Activated B cell treated with CpG ODN at 0.5 μM for 24 hours (primary cell): ENCODE results near the gene NBEAL1. TPM values are rescaled to one million over a fixed set of nuclear protein-coding genes. Genes with fewer than 3 reads are reported as not detected.
"Not testable (repeated sequence)": the region's sequence is repeated elsewhere in the genome, so short reads cannot be mapped to it uniquely, and the experiment has no call there.

Experiments used
- ATAC-seq: fragments of 200-7000 bp; cut with Tn5 transposase; one replicate; pipeline ENCODE4 v1.10.0; 2021; ENCODE audit warnings: low read depth, mild to moderate bottlenecking, moderate library complexity
- CTCF ChIA-PET: fragments of 350-600 bp; sonication (Branson Sonifier 250); formaldehyde crosslinking; loops from one replicate; lab custom pipeline; 2021; ENCODE audit warnings: antibody characterized with exemption; lab: Charles Lee
- POLR2A ChIA-PET: fragments of 350-600 bp; sonication (Branson Sonifier 250); formaldehyde crosslinking; loops from one replicate; lab custom pipeline; 2021; ENCODE audit warnings: antibody characterized with exemption; lab: Charles Lee
- DNase-seq: peaks from one replicate; pipeline ENCODE4 v3.0.0; 2022
- H3K27ac Mint-ChIP-seq: one replicate; pipeline ENCODE4 v1.8.0; 2020; ENCODE audit warnings: mixed read lengths
- H3K27me3 Mint-ChIP-seq: one replicate; pipeline ENCODE4 v1.8.0; 2021; ENCODE audit warnings: mixed read lengths
- H3K36me3 Mint-ChIP-seq: one replicate; pipeline ENCODE4 v1.8.0; 2021; ENCODE audit warnings: low read depth, mixed read lengths
- H3K4me1 Mint-ChIP-seq: one replicate; pipeline ENCODE4 v1.8.0; 2021; ENCODE audit warnings: mixed read lengths
- H3K4me3 Mint-ChIP-seq: one replicate; pipeline ENCODE4 v1.8.0; 2020; ENCODE audit warnings: mild to moderate bottlenecking, mixed read lengths
- H3K9me3 Mint-ChIP-seq: one replicate; pipeline ENCODE4 v1.8.0; 2020; ENCODE audit warnings: mixed read lengths
- intact Hi-C: fragments of 100-400 bp; cut with micrococcal nuclease; formaldehyde crosslinking; loops from one replicate; pipeline ENCODE4 v1.15.1; 2024
- total RNA-seq: library from RNA; stranded (reverse); gene quantifications from 2 replicates; pipeline ENCODE4 v1.2.3, GENCODE V29; 2022
- TF ChIP-seq, protein P1 (sequence below): fragments of 200-600 bp; IDR thresholded peaks from one replicate; pipeline ENCODE4 v1.8.0; 2022; ENCODE audit warnings: antibody characterized with exemption, mild to moderate bottlenecking

NBEAL1 gene
- total RNA-seq, 1 donor from 2014 or later, result 8.9 TPM

DNA sequence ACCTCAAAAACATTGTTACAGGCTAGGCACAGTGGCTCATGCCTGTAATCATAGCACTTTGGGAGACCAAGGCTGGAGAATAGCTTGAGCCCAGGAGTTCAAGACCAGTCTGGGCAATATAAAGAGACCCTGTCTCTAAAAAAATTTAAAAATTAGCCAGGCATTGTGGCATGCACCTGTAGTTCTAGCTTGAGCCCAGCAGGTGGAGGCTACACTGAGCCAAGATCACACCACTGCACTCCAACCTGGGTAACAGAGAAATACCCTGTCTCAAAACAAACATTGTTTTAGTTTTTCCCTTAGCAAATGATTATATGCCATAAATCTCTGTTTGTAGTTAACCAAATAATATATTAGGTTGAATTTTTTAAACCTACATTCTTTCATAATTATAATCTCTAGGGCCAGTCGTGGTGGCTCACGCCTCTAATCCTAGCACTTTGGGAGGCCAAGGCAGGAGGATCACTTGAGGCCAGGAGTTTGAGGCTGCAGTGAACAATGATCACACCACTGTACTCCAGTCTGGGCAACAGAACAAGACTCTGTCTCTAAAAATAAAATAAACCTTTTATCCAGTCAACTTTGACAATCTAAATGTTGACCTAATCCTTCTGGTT, 210.9 kb downstream of the NBEAL1 start:
- ATAC-seq, result peak; percentile 78
- no peak for DNase-seq
- no peaks in the 10 kb centered on the region for H3K4me1 Mint-ChIP-seq
- no peaks in the 10 kb centered on the region for H3K36me3 Mint-ChIP-seq
- no peaks in the 10 kb centered on the region for H3K27me3 Mint-ChIP-seq
- ChIA-PET CTCF (interaction anchor here (1.2 to 2.5 kb wide), 8 partner anchors 9 to 684 kb away, joined by 3 to 13 read pairs (median 6); no protein-coding TSS in a partner anchor), POLR2A (interaction anchor here (2.5 kb wide), 1 partner anchor 13 kb away, joined by 11 read pairs; the partner anchor contains the start of gene CYP20A1)
- H3K27ac Mint-ChIP-seq, result no peak overlapping the region
- no peak overlapping the region for H3K4me3 Mint-ChIP-seq
- no peaks in the 10 kb centered on the region for H3K9me3 Mint-ChIP-seq
- intact Hi-C loops, result loop anchor here (1.0 to 2.0 kb wide), 4 partner anchors 14 to 683 kb away; partner anchors contain the start of gene CYP20A1
- TF ChIP-seq, protein P1, sequence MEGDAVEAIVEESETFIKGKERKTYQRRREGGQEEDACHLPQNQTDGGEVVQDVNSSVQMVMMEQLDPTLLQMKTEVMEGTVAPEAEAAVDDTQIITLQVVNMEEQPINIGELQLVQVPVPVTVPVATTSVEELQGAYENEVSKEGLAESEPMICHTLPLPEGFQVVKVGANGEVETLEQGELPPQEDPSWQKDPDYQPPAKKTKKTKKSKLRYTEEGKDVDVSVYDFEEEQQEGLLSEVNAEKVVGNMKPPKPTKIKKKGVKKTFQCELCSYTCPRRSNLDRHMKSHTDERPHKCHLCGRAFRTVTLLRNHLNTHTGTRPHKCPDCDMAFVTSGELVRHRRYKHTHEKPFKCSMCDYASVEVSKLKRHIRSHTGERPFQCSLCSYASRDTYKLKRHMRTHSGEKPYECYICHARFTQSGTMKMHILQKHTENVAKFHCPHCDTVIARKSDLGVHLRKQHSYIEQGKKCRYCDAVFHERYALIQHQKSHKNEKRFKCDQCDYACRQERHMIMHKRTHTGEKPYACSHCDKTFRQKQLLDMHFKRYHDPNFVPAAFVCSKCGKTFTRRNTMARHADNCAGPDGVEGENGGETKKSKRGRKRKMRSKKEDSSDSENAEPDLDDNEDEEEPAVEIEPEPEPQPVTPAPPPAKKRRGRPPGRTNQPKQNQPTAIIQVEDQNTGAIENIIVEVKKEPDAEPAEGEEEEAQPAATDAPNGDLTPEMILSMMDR, result peak; percentile 65

DNA sequence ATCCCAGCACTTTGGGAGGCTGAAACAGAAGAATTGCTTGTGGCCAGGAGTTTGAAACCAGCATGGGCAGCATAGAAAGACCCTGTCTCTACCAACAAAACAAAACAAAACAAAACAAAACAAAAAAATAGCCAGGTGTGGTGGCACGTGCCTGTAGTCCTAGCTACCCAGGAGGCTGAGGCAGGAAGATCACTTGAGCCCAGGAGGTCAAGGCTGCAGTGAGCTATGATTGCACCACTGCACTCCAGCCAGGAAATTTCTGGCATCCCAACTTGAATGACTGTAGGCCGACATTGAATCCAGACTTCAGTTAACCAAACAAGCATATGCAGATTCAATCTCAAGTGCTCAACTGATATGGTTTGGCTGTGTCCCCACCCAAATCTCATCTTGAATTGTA, 215.0 kb downstream of the NBEAL1 start:
- DNase-seq, H3K4me3 Mint-ChIP-seq, CTCF ChIA-PET, H3K27me3 Mint-ChIP-seq, ATAC-seq, H3K4me1 Mint-ChIP-seq, H3K9me3 Mint-ChIP-seq, H3K36me3 Mint-ChIP-seq, H3K27ac Mint-ChIP-seq: not testable (repeated sequence)
- POLR2A ChIA-PET, result interaction anchor here (0.5 kb wide), 1 partner anchor 49 kb away, joined by 3 read pairs; no protein-coding TSS in a partner anchor
- intact Hi-C loops, result loop anchor here (10.0 kb wide), 2 partner anchors 655 to 995 kb away; partner anchors contain the start of gene SUMO1

DNA sequence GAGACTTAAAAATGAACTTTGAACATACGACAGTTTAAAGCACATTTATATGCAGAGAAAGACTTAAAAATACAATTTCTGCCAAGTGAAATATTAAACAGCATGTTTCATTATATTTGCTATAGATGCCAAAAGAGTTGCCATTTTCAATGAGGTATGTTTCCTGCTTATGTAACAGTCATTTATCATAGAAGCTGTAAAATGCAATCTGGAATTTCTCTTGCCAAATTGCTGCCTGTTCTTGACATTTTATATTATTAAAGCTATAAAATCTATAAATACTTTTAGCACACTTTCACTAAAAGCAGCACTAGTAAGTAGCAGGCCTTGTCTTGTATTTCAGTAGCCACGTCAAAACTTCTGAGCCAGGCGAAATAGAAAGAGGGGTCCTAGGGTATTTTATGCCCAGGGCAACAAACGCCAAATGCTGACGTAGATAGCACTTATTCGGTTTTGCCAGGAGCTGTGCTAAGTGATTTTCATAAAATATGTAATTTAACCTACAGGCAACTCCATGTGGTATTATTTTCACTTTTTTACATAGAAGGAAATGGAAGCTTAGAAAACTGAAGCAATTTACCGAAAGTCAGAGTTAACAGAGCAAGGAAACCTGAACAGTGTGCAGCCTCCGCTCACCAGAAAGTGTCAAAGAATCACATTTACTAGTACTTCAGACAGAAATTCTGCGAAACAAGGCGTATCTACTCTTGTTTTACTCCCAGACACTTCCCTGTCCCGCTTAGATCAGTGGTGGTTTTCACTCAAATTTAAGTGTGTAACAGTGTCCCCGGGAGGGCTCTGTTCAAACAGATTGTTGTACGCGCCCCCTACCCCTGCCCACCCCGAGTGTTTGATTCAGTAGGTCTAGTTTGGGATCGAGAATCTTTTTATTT, 222.9 kb downstream of the NBEAL1 start:
- H3K9me3 Mint-ChIP-seq, result no peaks in the 10 kb centered on the region
- no peak for DNase-seq
- POLR2A ChIA-PET, result interaction anchor here (0.6 to 2.2 kb wide), 7 partner anchors 12 to 1978 kb away, joined by 4 to 20 read pairs (median 8); partner anchors contain the start of genes CARF, NBEAL1 and WDR12

DNA sequence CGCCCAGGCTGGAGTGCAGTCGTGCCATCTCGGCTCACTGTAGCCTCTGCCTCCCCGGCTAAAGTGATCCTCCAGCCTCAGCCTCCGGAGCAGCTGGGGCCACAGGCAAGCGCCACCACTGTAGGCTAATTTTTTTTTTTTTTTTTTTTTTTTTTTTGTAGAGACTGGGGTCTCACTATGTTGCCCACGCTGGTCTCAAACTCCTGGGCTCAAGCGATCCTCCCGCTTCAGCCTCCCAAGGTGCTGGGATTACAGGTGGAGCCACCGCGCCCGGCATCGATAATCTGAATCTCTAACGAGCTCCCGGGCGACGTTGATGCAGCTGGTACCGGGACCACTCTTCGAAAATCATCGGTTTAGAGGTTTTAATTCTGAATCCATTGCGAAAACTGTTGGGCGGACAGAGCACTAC, 223.6 kb downstream of the NBEAL1 start:
- H3K4me3 Mint-ChIP-seq, result peak overlapping the region; percentile 96
- no peaks in the 10 kb centered on the region for H3K9me3 Mint-ChIP-seq
- H3K4me1 Mint-ChIP-seq, result peaks cover 32% of the 10 kb centered on the region
- CTCF ChIA-PET, result interaction anchor here (0.6 kb wide), 1 partner anchor 14 kb away, joined by 3 read pairs; no protein-coding TSS in a partner anchor
- TF ChIP-seq, protein P1, result no peak
- ATAC-seq (peak; percentile 1), DNase-seq (no peak)
- POLR2A ChIA-PET, result interaction anchor here (0.6 to 2.2 kb wide), 10 partner anchors 11 to 1979 kb away, joined by 4 to 20 read pairs (median 7); partner anchors contain the start of genes CARF, NBEAL1 and WDR12
- no peaks in the 10 kb centered on the region for H3K27me3 Mint-ChIP-seq
- intact Hi-C loops, result loop anchor here (1.0 to 10.0 kb wide), 12 partner anchors 90 to 1787 kb away; partner anchors contain the start of genes ABI2, ALS2, BMPR2 and FAM117B
- H3K36me3 Mint-ChIP-seq, result peaks cover 29% of the 10 kb centered on the region
- H3K27ac Mint-ChIP-seq, result peak overlapping the region; percentile 95

More for the DNA sequence above, 222.9 kb downstream of the NBEAL1 start:
- ATAC-seq, result no peak
- TF ChIP-seq, protein P1, result no peak
- Mint-ChIP-seq H3K27ac (peak overlapping the region; percentile 95), H3K36me3 (peaks cover 22% of the 10 kb centered on the region), H3K4me1 (peaks cover 26% of the 10 kb centered on the region), H3K27me3 (no peaks in the 10 kb centered on the region), H3K4me3 (peak overlapping the region; percentile 96)
- CTCF ChIA-PET, result interaction anchor here (0.6 kb wide), 1 partner anchor 13 kb away, joined by 3 read pairs; no protein-coding TSS in a partner anchor
- intact Hi-C loops, result loop anchor here (1.0 to 10.0 kb wide), 12 partner anchors 91 to 1787 kb away; partner anchors contain the start of genes ABI2, ALS2, BMPR2 and FAM117B
